GM23338 (cell line): ENCODE measurements around the gene ZNF292. TPM values are rescaled to one million over a fixed set of nuclear protein-coding genes. Genes with fewer than 3 reads are reported as not detected.

ENCODE experiments used
- ATAC-seq: fragments of 200-7000 bp; cut with Tn5 transposase; 3 replicates; pipeline ENCODE4 v1.9.1; 2020
- DNase-seq: peaks from one replicate; pipeline ENCODE4 v3.0.0-alpha.2; 2015; ENCODE audit warnings: low spot score
- H2AFZ ChIP-seq: fragments of 200-600 bp; sonication (generic); 2 replicates; pipeline ENCODE4 v1.8.0; 2016; ENCODE audit warnings: antibody characterized with exemption, mild to moderate bottlenecking, moderate library complexity
- H3F3A ChIP-seq: fragments of 200-600 bp; sonication (generic); replicated peaks from 2 replicates; pipeline ENCODE4 v1.8.0; 2017; ENCODE audit warnings: antibody characterized with exemption, mixed run types, low read depth
- H3K27ac ChIP-seq: fragments of 200-600 bp; sonication (generic); 2 replicates; pipeline ENCODE4 v1.6.1; 2016; ENCODE audit warnings: low read depth
- H3K27me3 ChIP-seq: fragments of 200-600 bp; sonication (generic); 2 replicates; pipeline ENCODE4 v1.8.0; 2016; ENCODE audit warnings: mild to moderate bottlenecking, mixed run types, moderate library complexity; ENCODE audit not compliant: insufficient read depth
- H3K36me3 ChIP-seq: fragments of 200-600 bp; sonication (generic); 2 replicates; pipeline ENCODE4 v1.8.0; 2016; ENCODE audit warnings: mild to moderate bottlenecking; ENCODE audit not compliant: insufficient read depth
- H3K4me1 ChIP-seq: fragments of 200-600 bp; sonication (generic); 2 replicates; pipeline ENCODE4 v1.8.0; 2016; ENCODE audit warnings: mild to moderate bottlenecking, moderate library complexity; ENCODE audit not compliant: insufficient read depth
- H3K4me2 ChIP-seq: fragments of 200-600 bp; sonication (generic); 2 replicates; pipeline ENCODE4 v1.7.1; 2017; ENCODE audit warnings: mixed run types
- H3K4me3 ChIP-seq: fragments of 200-600 bp; sonication (generic); 2 replicates; pipeline ENCODE4 v1.6.1; 2016; ENCODE audit warnings: mixed run types
- H3K79me2 ChIP-seq: fragments of 200-600 bp; sonication (generic); replicated peaks from 2 replicates; pipeline ENCODE4 v1.8.0; 2017; ENCODE audit warnings: mild to moderate bottlenecking; ENCODE audit not compliant: insufficient read depth
- H3K9me2 ChIP-seq: fragments of 200-600 bp; sonication (generic); 2 replicates; pipeline ENCODE4 v1.8.0; 2017; ENCODE audit not compliant: insufficient read depth
- H4K20me1 ChIP-seq: fragments of 200-600 bp; sonication (generic); replicated peaks from 2 replicates; pipeline ENCODE4 v1.8.0; 2017; ENCODE audit warnings: mild to moderate bottlenecking; ENCODE audit not compliant: insufficient read depth
- H3K27ac Mint-ChIP-seq: 2 replicates; pipeline ENCODE4 v1.8.0; 2020; ENCODE audit warnings: inconsistent platforms, mild to moderate bottlenecking, moderate library complexity, mixed read lengths
- H3K27me3 Mint-ChIP-seq: 3 replicates; pipeline ENCODE4 v1.8.0; 2022; ENCODE audit warnings: low read depth, mild to moderate bottlenecking, moderate library complexity, mixed read lengths, inconsistent platforms; ENCODE audit not compliant: insufficient read depth, poor library complexity
- H3K36me3 Mint-ChIP-seq: 3 replicates; pipeline ENCODE4 v1.8.0; 2021; ENCODE audit warnings: low read depth, mild to moderate bottlenecking, inconsistent platforms, moderate library complexity, mixed read lengths
- H3K4me1 Mint-ChIP-seq: 3 replicates; pipeline ENCODE4 v1.8.0; 2020; ENCODE audit warnings: mild to moderate bottlenecking, inconsistent platforms, mixed read lengths
- H3K4me3 Mint-ChIP-seq: 3 replicates; pipeline ENCODE4 v1.8.0; 2021; ENCODE audit warnings: moderate library complexity, mild to moderate bottlenecking, inconsistent platforms, mixed read lengths
- H3K9me3 Mint-ChIP-seq: 3 replicates; pipeline ENCODE4 v1.8.0; 2020; ENCODE audit warnings: moderate library complexity, mild to moderate bottlenecking, inconsistent platforms, mixed read lengths
- CREB1 ChIP-seq: fragments of 250-450 bp; sonication (Bioruptor Pico); IDR thresholded peaks from 2 replicates; pipeline ENCODE4 v1.5.0; 2020; ENCODE audit warnings: low read depth, mild to moderate bottlenecking, moderate library complexity
- CTCF ChIP-seq, 2 experiments: fragments of 200-600 bp in 1 of 2; sonication (generic) in 1 of 2; conservative IDR thresholded peaks; 2 replicates each; pipeline versions ENCODE4 v1.5.1 to v1.6.1; 2016 to 2017; ENCODE audit warnings: antibody characterized with exemption in 2 of 2, low read depth in 2 of 2, mild to moderate bottlenecking in 2 of 2, moderate library complexity in 1 of 2
- EZH2 ChIP-seq: fragments of 200-600 bp; sonication (generic); IDR thresholded peaks from one replicate; pipeline ENCODE4 v1.8.0; 2017; ENCODE audit warnings: antibody characterized with exemption, mild to moderate bottlenecking, low read depth; ENCODE audit not compliant: unreplicated experiment
- EZH2phosphoT487 ChIP-seq: fragments of 200-600 bp; sonication (generic); IDR thresholded peaks from one replicate; pipeline ENCODE4 v1.8.1; 2018; ENCODE audit warnings: antibody characterized with exemption; ENCODE audit not compliant: unreplicated experiment
- JUNB ChIP-seq: IDR thresholded peaks from one replicate; pipeline ENCODE4 v1.6.1; 2016; ENCODE audit warnings: antibody characterized with exemption; ENCODE audit not compliant: unreplicated experiment
- NANOG ChIP-seq: IDR thresholded peaks from 2 replicates; pipeline ENCODE4 v1.6.1; 2016; ENCODE audit warnings: antibody characterized with exemption, borderline replicate concordance
- POLR2AphosphoS5 ChIP-seq: IDR thresholded peaks from 2 replicates; pipeline ENCODE4 v1.6.1; 2016; ENCODE audit warnings: antibody characterized with exemption, low read depth
- STAT1 ChIP-seq: IDR thresholded peaks from one replicate; pipeline ENCODE4 v1.6.1; 2016; ENCODE audit warnings: antibody characterized with exemption; ENCODE audit not compliant: unreplicated experiment
- ZNF331 ChIP-seq: fragments of 250-450 bp; sonication (Bioruptor Pico); IDR thresholded peaks from 2 replicates; pipeline ENCODE4 v1.5.0; 2020; ENCODE audit warnings: low read depth, mild to moderate bottlenecking, moderate library complexity
- ZNF462 ChIP-seq: fragments of 250-450 bp; sonication (Bioruptor Pico); IDR thresholded peaks from 2 replicates; pipeline ENCODE4 v1.5.0; 2020; ENCODE audit warnings: mild to moderate bottlenecking, moderate library complexity
- polyA plus RNA-seq: library from polyadenylated mRNA; unstranded; fragments of >200 nt; fragmentation: Nextera tagmentation; extraction: Ambion mirVana; gene quantifications from 2 replicates; pipeline ENCODE4 v1.2.1, GENCODE V29; 2016
- total RNA-seq: library from RNA; depleted of rRNA; stranded (reverse); fragments of >200 nt; shearing (Covaris generic); gene quantifications from 2 replicates; pipeline ENCODE4 v1.2.3, GENCODE V29; 2014
- TF ChIP-seq, protein P1 (sequence below): IDR thresholded peaks from 2 replicates; pipeline ENCODE4 v1.6.1; 2016; ENCODE audit warnings: antibody characterized with exemption

Gene ZNF292
- total and polyA plus RNA-seq, 2 experiments from 2014 or later = 45.7 to 67.9 TPM

DNA sequence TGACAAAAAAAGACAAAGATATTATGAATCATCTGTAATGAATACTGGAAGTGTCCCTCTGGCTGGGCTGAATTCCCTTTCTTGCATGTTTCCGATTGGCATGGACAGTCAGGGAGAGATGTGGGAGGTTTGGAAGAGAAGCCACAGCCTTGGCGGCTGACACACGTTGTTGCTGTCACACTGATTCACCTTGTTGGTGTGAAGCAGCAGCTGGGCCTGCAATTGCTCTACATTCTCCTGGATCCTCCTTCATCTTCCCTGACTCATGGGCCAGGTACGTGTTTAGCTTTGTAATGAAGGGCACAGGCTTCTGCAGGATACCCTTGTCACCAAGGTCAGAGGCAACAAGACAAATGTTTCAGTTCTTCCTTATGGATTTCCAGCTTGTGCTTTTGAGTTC is 153.6 kb downstream of the ZNF292 start:
- ATAC-seq (no peak), DNase-seq (no peak)
- H3K9me2 ChIP-seq = no peaks in the 10 kb centered on the region
- peaks cover 16% of the 10 kb centered on the region; the same call in 2 of the 3 replicates for H3K9me3 Mint-ChIP-seq
- H3K27ac Mint-ChIP-seq = no peak overlapping the region
- no peak overlapping the region for H3K4me3 Mint-ChIP-seq
- no peaks in the 10 kb centered on the region for H3K27me3 ChIP-seq
- no peaks in the 10 kb centered on the region for H3K4me1 Mint-ChIP-seq
- H3K36me3 ChIP-seq = no peaks in the 10 kb centered on the region
- H3F3A ChIP-seq = no peaks in the 10 kb centered on the region
- H3K4me1 ChIP-seq = no peaks in the 10 kb centered on the region
- H3K27me3 Mint-ChIP-seq = peaks cover 1% of the 10 kb centered on the region
- H2AFZ ChIP-seq = no peak overlapping the region
- H3K27ac ChIP-seq = no peak overlapping the region
- no peaks in the 10 kb centered on the region for H4K20me1 ChIP-seq
- H3K4me2 ChIP-seq = no peak overlapping the region
- no peak overlapping the region for H3K4me3 ChIP-seq
- no peaks in the 10 kb centered on the region for H3K36me3 Mint-ChIP-seq
- H3K79me2 ChIP-seq = no peaks in the 10 kb centered on the region
- TF ChIP-seq, protein P1, sequence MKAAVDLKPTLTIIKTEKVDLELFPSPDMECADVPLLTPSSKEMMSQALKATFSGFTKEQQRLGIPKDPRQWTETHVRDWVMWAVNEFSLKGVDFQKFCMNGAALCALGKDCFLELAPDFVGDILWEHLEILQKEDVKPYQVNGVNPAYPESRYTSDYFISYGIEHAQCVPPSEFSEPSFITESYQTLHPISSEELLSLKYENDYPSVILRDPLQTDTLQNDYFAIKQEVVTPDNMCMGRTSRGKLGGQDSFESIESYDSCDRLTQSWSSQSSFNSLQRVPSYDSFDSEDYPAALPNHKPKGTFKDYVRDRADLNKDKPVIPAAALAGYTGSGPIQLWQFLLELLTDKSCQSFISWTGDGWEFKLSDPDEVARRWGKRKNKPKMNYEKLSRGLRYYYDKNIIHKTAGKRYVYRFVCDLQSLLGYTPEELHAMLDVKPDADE = no peak
- TF ChIP-seq EZH2 = no peak
- no peak for TF ChIP-seq CTCF (conservative IDR thresholded peaks at IDR 0.05; ENCODE audit: low read depth in 2 of 2)
- TF ChIP-seq ZNF331 (CRISPR knock-in tag) = no peak
- TF ChIP-seq NANOG = no peak
- no peak for TF ChIP-seq EZH2phosphoT487
- no peak for TF ChIP-seq POLR2AphosphoS5
- no peak for TF ChIP-seq STAT1
- no peak for TF ChIP-seq CREB1 (CRISPR knock-in tag)
- no peak for TF ChIP-seq ZNF462 (CRISPR knock-in tag)
- no peak for TF ChIP-seq JUNB
